ENCODE results near the gene TRIM72.
A peak's percentile ranks its signal among the peaks of the same experiment; 100 is the strongest.
"Not testable (repeated sequence)": the region's sequence is repeated elsewhere in the genome, so short reads cannot be mapped to it uniquely, and the experiment has no call there.

Gene TRIM72

DNA sequence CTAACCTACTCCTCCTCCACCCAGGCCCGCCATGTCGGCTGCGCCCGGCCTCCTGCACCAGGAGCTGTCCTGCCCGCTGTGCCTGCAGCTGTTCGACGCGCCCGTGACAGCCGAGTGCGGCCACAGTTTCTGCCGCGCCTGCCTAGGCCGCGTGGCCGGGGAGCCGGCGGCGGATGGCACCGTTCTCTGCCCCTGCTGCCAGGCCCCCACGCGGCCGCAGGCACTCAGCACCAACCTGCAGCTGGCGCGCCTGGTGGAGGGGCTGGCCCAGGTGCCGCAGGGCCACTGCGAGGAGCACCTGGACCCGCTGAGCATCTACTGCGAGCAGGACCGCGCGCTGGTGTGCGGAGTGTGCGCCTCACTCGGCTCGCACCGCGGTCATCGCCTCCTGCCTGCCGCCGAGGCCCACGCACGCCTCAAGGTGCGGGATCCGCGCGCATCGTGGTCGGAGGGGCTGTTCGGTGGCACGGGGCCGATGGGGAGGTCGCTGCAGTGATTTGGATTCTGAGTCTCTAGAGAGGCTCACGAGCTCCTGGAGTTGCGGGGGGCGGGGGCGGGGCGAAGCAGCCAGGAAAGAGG is 878 bp downstream of the TRIM72 start:
- FAIRE-seq (no peak), DNase-seq (ENCODE audit: insufficient read length, low spot score) (no peak)

DNA sequence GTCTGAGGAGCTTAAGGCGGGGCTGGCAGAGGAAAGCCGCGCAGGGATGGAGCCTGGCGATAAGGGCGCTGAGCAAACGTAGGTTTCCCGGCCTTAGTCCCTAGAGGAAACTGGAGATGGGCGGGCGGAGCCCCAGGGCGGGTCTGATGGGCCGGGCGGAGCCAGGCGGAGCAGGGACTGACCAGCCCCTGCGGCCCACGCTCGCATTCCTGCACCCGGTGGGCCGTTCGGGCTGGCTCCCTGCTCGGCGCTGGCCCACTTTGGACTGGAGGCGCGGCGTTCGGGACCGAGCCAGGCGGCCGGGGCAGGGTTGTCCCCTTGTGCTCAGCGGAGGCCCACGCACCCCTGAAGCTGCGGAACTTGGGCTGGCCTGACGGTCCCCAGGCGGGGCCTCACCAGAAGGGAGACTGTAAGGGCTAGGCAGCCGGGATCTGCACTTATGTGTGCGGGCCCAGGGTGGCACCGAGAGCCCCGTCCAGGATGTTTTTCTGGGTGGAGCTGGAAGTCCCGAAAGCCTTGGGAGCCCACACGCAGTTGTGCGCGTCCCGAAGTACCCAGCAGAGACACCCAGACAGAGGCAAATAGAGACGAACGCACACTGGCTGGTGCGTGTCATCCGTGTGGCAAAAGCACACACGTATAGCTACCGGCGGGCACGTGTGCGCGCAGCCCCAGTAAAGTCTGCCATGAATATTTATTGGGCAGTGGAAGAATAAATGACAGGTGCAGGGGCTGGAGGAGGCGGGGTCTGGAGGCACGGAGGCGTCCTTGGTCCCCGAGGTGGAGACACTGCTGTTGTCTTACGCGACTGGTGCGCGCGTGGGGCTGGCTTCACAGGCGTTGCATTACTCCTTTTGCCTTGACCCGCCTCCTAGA is 1.6 kb downstream of the TRIM72 start:
- DNase-seq (ENCODE audit: insufficient read length, low spot score), result peak; percentile 95
- peak; percentile 79 for FAIRE-seq

DNA sequence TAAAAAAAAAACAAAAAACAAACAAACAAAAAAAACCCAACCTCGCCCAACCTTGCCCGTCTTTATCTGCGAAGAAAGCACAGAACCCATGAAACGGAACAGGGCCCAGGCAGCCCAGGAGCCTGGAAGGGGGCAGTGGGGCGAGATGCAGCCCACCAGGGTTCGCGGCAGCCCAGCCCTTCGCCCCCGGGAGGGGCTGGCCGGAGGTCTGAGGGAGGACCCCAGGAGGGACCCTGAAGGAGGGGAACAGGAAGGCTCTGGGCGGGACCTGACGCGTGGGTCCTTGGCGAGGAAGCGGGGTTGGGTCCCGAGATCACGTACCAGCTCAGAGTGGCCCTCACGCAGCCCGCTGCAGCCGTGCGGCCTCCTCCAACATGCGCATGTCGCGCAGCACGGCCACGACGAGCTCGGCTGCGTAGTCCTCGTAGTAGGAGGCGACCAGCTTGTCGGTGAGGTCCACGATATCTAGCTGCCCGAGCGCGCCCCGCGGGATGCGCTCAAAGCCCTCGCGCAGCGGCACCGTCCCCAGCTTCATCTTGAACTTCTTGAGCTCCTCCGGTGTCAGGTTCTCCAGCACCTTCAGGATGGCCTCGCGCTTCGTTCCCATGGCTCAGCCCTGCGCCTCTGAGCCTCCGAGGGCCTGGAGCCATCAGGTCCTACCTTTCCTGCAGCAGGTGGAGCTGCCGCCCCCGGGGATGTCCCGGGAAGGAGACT is 2.7 kb downstream of the TRIM72 start, which contains the start of gene PYDC1:
PYDC1 (minus strand) TSS at position 714 of the 714 bp plus-strand sequence; CDS start at position 607, 107 bp downstream.
- DNase-seq (ENCODE audit: insufficient read length, low spot score) (no peak), FAIRE-seq (no peak)

DNA sequence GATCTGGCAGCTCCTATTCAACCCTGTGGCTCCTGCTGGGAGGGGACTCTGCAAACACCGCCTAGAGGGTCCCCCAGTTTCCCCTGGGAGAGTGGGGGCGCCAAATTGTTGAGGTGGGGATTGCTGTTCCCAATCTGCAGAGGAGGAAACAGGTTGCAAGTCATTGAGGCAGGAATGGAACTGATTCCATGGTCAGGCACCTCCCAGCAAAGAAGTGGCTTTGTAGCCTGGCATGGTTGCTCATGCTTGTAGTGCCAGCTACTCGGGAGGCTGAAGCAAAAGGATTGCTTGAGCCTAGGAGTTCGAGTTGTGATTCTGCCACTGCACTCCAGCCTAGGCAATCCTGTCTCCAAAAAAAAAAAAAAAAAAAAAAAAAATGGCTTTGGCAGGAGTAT is 3.2 kb downstream of the TRIM72 start:
- no peak for DNase-seq (ENCODE audit: insufficient read length, low spot score)
- no peak for FAIRE-seq

DNA sequence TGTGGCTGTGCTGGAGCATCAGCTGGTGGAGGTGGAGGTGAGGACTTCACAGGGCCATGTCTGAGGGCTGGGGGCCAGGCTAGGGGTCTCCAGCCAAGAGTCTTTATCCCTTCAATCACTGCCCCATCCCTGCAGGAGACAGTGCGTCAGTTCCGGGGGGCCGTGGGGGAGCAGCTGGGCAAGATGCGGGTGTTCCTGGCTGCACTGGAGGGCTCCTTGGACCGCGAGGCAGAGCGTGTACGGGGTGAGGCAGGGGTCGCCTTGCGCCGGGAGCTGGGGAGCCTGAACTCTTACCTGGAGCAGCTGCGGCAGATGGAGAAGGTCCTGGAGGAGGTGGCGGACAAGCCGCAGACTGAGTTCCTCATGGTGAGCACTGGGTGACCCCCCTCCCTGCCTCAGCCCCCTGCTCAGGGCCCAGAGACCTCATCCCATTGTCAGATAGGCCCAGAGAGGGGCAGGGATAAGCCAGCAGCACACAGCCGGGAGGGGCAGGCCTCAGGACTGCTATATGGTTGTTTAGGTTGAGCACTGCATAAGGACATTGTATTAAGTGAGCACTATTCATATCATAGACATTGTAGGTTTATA is 5.3 kb downstream of the TRIM72 start:
- FAIRE-seq, result no peak
- DNase-seq (ENCODE audit: insufficient read length, low spot score), result no peak

DNA sequence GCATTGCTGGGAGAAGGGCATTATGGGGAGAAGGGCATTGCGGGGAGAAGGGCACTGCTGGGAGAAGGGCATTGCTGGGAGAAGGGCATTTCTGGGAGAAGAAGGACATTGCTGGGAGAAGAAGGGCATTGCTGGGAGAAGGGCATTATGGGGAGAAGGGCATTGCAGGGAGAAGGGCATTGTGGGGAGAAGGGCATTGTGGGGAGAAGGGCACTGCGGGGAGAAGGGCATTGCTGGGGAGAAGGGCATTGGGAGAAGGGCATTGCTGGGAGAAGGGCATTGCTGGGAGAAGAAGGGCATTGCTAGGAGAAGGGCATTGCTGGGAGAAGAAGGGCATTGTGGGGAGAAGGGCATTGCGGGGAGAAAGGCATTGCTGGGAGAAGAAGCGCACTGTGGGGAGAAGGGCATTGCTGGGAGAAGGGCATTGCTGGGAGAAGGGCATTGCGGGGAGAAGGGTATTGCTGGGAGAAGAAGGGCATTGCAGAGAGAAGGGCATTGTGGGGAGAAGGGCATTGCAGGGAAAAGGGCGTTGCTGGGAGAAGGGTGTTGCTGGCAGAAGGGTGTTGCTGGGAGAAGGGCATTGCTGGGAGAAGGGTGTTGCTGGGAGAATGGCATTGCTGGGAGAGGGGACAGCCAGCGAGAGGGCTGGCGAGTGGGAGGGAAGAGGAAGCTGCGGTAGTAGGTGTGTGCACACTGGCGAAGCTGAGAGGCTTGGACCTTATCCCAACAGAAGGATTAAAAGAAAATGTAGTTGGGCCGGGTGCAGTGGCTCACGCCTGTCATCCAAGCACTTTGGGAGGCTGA is 7.6 kb downstream of the TRIM72 start:
- DNase-seq (ENCODE audit: insufficient read length, low spot score) (no peak), FAIRE-seq (no peak)

DNA sequence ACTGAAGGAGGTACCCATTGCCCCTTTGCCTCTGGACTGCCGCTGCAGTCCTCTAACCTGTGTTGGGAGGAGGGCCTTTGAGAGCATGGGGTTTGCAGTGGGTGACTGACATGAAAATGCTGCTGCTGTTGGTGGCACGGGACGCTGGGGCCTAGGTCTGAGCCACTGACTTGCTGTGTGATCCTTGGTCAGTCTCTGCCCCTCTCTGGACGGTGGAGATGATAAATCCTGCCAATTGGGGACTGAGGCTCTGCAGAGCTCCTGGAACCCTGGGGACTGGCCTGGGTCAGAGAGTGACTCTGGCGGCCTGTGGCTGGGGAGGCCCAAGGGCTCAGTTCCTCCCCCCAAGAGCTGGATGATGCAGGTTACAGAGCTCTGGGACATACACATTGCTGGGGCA is 9.1 kb downstream of the TRIM72 start:
- no peak for DNase-seq (ENCODE audit: insufficient read length, low spot score)
- no peak for FAIRE-seq

DNA sequence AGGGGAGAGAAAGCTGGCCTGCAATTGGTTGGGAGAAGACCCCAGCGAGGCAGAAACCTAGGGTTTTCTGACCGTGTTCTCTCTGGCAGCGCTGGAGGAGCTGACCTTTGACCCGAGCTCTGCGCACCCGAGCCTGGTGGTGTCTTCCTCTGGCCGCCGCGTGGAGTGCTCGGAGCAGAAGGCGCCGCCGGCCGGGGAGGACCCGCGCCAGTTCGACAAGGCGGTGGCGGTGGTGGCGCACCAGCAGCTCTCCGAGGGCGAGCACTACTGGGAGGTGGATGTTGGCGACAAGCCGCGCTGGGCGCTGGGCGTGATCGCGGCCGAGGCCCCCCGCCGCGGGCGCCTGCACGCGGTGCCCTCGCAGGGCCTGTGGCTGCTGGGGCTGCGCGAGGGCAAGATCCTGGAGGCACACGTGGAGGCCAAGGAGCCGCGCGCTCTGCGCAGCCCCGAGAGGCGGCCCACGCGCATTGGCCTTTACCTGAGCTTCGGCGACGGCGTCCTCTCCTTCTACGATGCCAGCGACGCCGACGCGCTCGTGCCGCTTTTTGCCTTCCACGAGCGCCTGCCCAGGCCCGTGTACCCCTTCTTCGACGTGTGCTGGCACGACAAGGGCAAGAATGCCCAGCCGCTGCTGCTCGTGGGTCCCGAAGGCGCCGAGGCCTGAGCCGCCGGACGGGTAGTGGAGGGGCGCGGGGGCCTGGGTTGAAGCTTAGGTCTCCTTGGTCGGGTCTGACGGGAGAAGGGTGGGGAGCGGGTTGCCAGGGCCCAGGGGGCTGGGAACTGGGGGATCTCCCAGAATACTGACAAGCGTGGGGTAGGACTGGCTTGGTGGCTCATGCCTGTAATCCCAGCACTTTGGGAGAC is 10.4 kb downstream of the TRIM72 start:
- FAIRE-seq, result no peak
- DNase-seq (ENCODE audit: insufficient read length, low spot score), result no peak

DNA sequence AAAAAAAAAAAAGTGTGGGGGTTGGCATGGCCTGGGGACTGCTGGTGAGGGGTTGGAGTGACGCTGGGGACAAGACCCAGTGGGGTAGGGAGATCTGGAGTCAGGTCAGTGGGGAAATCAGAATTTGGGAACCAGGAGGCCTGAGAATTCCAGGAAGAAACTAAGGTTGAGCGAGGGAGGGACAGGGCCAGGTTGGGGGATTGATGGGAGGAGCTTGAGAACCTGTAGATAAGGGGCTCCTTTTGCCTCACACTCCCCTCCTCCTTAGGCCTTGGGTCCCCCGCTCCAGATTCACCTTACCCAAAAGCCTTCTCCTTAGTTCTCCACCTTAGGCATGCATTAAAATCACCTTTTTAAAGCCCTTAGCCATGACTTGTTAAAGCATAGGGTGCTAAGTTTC is 11.3 kb downstream of the TRIM72 start:
- FAIRE-seq, result no peak
- DNase-seq (ENCODE audit: insufficient read length, low spot score), result no peak

DNA sequence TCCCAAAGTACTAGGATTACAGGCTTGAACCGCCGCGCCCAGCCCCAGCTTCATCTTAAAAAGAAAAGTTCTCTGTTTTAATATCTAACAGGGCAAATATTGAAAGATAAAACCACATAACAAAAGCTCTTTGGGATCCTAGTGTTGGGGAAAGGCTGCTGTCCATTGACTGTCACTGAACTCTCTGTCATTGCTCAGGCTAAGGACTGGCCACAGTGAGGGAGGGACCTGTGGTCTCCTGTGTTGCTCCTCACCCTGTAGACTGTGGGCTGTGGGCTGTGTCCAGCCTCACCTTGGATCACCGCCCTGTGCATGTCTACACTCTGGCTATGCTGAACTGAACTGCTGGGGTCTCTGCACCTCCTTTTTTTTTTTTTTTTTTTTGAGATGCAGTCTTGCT is 14.3 kb downstream of the TRIM72 start:
- DNase-seq (ENCODE audit: insufficient read length, low spot score), result no peak
- no peak for FAIRE-seq

DNA sequence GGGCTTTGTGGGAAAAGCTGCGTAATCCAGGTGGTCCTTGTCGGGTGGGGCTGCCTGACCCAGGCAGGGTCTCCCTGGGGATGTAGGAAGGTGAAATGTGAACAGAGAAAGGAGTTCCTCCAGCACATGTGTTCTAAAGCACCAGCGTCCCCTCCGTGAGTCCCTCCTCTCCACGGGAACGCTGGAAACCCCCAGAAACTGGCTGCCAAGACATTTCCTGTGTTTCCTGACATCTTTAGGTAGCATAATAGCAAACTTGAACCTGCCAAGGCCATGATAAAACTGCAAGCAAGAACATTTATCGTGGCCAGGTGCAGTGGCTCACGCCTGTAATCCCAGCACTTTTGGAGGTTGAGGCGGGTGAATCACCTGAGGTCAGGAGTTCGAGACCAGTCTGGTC is 15.6 kb downstream of the TRIM72 start:
- FAIRE-seq (no peak), DNase-seq (ENCODE audit: insufficient read length, low spot score) (no peak)

DNA sequence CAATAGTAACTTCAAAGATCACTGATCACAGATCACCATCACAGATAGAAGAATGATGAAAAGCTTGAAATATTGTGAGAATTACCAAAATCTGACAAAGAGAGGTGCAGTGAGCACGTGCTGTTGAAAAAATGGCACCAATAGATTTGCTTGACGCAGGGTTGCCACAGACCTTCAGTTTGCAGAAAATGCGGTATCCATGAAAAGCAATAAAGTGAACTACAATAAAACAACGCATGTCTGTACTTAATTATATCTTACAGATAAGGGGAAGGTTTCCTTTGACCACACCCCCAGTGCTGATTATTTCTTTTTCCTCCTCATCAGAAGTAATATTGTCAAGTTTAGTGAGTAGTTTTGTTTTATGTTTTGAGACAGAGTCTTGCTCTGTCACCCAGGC is 24.1 kb downstream of the TRIM72 start:
- no peak for FAIRE-seq

DNA sequence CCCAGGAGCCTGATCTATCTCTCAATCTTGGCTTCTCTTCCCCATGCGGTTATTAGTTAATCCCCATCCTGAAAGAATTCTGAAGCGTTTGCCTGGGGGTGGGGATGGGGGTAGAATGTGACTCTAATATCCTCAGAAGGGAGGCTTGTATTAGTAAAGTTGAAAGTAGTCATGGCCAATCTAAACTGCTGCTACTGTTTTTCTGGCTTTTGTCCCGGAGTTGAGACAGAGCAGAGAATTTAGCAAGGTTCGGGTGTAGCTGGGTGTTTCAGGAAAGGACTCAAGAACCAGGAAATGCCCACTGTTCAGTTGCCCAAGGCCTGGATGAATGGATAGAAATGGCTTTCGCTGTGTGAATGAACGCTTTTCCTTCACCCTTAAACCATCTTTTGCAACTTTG is 28.3 kb downstream of the TRIM72 start:
- FAIRE-seq (no peak), DNase-seq (ENCODE audit: insufficient read length, low spot score) (no peak)

More for the DNA sequence above, 24.1 kb downstream of the TRIM72 start:
- DNase-seq (ENCODE audit: insufficient read length, low spot score), result no peak

DNA sequence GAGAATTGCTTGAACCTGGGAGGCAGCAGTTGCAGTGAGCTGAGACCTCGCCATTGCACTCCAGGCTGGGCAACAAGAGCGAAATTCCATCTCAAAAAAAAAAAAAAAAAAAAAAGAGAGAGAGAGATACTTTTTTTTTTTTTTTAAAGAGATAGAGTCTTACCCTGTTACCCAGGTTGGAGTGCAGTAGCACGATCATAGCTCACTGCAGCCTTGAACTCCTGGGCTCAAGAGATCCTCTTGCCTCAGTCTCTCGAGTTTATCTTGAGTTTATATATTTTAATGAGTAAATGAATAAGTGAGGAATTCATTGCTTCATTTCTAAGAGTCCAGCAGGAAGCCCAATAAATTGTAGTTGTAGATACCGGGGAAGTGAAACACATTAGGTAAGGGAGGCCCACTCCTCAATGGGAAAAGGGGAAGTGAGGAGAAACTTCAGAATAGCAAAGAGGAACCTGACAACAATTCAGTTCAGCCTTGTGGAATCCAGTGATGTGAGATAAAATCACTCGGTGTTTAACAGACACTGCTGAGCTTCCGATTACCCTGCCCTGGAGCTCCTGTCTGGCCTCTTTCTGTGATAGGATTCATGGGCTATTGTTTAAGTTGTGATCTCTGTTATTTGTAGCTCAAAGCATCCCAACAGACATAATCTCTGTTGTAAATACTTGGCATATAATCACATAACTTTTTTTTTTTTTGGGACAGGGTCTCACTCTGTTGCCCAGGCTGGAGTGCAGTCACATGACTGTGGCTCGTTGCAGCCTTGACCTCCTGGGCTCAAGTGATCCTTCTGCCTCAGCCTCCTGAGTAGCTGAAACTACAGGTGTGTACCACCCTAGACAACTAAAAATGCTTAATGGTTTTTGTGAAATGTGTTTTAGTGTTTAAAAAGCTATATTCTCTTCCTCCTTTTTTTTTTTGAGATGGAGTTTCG is 30.1 kb downstream of the TRIM72 start:
- FAIRE-seq (no peak), DNase-seq (ENCODE audit: insufficient read length, low spot score) (no peak)

DNA sequence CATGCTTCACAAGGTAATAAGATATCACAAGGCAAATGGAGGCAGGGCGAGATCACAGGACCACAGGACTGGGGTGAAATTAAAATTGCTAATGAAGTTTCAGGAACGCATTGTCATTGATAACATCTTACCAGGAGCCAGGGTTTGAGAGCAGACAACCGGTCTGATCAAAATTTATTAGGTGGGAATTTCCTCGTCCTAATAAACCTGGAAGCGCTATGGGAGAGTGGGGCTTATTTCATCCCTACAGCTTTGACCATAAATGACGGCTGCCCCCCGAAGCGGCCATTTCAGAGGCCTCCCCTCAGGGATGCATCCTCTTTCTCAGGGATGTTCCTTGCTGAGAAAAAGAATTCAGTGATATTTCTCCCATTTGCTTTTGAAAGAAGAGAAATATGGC is 31.7 kb downstream of the TRIM72 start:
- not testable (repeated sequence) for FAIRE-seq; DNase-seq (ENCODE audit: insufficient read length, low spot score)

DNA sequence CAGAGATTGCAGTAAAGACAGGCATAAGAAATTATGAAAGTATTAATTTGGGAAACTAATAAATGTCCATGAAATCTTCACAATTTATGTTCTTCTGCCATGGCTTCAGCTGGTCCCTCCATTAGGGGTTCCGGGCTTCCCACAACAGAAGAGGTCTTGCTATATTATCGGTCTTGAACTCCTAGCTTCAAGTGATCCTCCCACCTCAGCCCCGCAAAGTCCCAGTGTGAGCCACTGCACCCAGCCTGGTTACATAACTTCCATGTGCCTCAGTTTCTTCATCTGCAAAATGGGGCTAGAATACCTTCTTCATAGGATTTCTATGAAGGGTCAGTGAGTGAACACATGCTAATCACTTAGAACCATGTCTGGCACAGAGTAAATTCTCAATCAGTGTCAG is 32.4 kb downstream of the TRIM72 start:
- no peak for DNase-seq (ENCODE audit: insufficient read length, low spot score)
- no peak for FAIRE-seq

DNA sequence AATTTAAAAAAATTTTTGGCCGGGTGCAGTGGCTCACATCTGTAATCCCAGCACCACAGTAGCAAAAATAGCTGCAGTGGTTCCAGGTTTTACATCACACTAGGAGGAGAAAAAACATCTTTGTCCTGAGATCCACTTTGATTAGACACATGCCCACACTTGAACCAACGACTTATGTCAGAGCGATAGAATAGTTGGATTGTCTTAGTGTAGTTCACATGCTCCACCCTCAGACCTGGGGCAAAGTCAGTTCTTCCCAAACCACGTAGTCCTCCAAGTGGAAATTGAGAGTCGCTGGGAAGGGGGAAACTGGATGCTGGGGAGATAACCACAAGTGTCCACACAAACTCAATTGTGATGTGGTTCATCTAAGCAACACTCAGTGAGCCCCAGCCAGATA is 34.4 kb downstream of the TRIM72 start:
- DNase-seq (ENCODE audit: insufficient read length, low spot score) (no peak), FAIRE-seq (no peak)

DNA sequence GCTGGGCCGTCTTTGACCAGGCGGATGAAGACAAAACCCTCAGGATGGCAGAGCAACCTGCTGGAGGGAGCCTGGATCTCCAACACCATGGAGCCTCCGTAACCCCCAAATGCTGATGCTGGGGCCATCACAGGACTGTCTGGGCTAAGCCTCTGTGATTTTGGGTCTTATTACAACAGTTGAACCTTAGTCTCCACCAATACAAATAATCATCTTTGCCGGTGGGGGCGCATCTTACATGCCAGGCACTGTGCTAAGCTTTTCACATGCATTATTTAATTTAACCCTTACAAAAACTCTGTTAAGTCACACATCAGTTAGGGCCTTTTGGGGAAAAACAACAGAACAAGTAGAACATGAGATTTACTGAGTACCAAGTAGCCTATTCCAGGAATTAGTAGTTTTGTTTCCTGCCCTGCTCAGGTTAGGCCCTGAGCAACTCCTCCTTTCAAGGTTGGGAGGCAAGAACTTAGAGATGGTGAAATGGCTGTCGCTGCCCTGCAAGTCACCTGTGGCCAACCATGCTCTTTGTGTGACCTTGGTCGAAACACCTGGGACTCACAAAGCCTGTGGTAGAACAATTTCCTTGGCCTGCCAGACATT is 37.0 kb downstream of the TRIM72 start:
- no peak for FAIRE-seq
- no peak for DNase-seq (ENCODE audit: insufficient read length, low spot score)
